GM19240 (cell line): ENCODE results near the gene GMCL1.
"Not testable (repeated sequence)": the region's sequence is repeated elsewhere in the genome, so short reads cannot be mapped to it uniquely, and the experiment has no call there.

Experiments used
- DNase-seq: peaks from one replicate; pipeline ENCODE4 v3.0.0; 2011; ENCODE audit warnings: low spot score; ENCODE audit not compliant: insufficient read length

Gene GMCL1

GRCh38 chr2:69847068-69847828, 17.8 kb downstream of the GMCL1 start:
- DNase-seq, result no peak

DNA sequence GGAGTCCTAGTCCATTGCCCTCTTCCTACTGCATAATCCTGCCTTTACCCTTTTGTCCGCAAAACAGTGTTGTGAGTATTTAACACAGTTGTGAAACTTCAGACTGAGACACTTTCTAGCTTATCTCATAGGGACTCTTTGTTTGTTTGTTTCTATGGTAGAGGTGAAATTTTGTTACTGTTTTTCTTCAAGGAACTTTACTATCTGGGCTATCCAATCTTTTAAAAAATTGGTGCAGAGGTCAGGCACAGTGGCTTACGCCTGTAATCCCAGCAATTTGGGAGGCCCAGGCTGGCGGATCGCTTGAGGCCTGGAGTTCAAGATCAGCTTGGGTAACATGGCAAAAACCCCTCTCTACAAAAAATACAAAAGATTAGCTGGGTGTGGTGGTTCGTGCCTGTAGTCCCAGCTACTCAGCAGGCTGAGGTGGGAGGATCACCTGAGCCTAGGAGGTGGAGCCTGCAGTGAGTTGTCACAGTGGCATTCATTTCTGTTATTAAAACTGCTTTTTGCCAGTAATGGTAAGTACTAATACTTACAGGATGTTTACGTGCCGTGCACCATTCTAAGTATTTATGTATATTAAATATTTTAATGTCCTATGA, 18.8 kb downstream of the GMCL1 start:
- no peak for DNase-seq

DNA sequence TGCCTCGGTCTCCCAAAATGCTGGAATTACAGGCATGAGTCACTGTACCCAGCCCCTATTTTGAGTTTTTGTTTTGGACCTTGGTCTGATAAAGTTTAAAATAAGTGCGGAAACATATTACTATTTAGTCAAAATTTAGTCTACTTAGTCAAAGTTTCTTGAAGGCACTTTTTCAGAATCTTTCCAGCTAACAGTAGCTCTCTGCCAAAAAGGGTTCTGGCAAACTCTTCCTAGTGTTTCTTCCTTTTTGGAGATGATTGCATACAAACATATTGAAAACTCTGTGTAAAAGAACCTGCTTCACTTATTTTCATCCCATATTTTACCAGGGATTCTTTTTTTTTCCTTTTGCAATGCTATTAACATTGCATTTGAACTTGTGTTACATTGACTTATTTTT, 28.8 kb downstream of the GMCL1 start:
- DNase-seq, result no peak

DNA sequence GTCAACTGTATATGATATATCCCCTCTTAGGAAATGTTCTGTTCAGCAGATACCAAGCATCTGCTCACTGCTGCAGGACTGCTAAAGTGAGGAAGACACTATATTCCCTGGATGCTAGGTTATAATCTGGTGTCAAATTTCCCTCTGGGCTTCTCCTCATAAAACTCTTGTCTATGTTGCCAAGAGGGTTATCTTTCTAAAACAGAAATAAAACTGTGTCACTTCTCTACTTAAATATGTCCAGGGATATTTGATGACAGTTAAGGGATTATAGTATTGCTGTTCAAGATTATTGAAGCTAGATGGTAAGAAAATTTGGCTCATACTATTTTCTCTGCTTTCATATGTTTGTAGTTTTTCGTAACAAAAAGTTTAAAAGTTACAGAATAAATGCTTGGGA, 33.8 kb downstream of the GMCL1 start:
- no peak for DNase-seq

GRCh38 chr2:69888451-69888850, 59.0 kb downstream of the GMCL1 start:
- no peak for DNase-seq

GRCh38 chr2:69889302-69889701, 59.8 kb downstream of the GMCL1 start:
- DNase-seq, result no peak

GRCh38 chr2:69890881-69891280, 61.4 kb downstream of the GMCL1 start:
- no peak for DNase-seq

GRCh38 chr2:69892838-69893424, 63.5 kb downstream of the GMCL1 start:
- not testable (repeated sequence) for DNase-seq

GRCh38 chr2:69893684-69894551, 64.5 kb downstream of the GMCL1 start, which contains the start of gene SNRNP27:
Gene SNRNP27, plus strand, starts transcription at chr2:69893956. Its CDS starts 29 bp downstream, at chr2:69893985.
- peak; percentile 57 for DNase-seq

GRCh38 chr2:69894737-69895136, 65.3 kb downstream of the GMCL1 start:
- DNase-seq, result not testable (repeated sequence)

GRCh38 chr2:69902213-69902922, 72.9 kb downstream of the GMCL1 start:
- DNase-seq, result no peak

DNA sequence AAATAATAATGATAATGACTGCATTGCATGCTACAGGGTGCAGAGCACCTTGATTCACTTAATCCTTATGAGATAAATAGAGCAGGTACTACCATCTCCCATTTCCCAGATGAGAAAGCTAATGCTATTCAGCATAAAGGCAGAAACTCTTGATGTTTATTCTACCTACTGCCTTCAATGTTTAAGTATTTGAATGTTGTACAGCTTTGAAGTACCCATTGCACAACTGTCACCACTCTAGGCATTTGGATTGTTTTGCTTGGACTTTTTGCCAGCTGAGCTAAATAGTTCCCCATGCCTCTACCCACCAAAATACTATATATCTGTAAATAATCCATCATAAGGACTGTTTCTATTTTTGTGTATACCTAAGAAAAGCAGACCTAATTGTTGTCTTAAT, 77.8 kb downstream of the GMCL1 start:
- no peak for DNase-seq

DNA sequence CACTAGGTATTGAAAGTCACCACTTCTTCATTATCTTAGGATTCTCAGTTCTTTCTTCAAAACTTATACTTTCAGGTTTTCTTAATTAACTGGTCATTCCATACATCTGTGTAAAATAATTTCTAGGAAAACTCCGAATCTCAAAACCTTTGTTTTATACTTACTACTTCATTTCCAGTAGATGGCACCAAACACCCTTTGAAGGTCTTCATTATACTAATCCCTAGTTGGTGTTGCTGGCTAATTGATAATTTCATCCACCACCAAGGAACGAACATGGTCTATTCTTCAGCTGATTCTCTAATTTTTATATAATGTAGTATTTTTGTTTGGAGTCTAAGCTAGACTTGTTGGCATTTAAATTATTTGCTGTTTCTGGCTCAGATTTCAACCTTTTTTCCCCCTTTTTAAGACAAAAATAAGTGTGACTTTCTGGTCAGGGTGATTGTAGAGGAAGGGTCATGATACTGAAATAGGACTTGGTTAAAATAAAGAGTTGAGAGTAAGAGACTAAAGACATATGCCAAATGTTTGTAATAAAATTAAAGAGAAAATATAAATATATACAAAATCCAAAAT, 82.6 kb downstream of the GMCL1 start:
- no peak for DNase-seq

- DNase-seq, result no peak
These were observed 84.9 kb downstream of the GMCL1 start for GRCh38 chr2:69914164-69914949.

GRCh38 chr2:69914950-69915945, 85.8 kb downstream of the GMCL1 start, which contains the start of gene MXD1:
Gene MXD1, plus strand, starts transcription at chr2:69915109. Its CDS starts 222 bp downstream, at chr2:69915331.
- DNase-seq, result peak; percentile 90

- no peak for DNase-seq
These were observed 86.6 kb downstream of the GMCL1 start for GRCh38 chr2:69916106-69916505.

DNA sequence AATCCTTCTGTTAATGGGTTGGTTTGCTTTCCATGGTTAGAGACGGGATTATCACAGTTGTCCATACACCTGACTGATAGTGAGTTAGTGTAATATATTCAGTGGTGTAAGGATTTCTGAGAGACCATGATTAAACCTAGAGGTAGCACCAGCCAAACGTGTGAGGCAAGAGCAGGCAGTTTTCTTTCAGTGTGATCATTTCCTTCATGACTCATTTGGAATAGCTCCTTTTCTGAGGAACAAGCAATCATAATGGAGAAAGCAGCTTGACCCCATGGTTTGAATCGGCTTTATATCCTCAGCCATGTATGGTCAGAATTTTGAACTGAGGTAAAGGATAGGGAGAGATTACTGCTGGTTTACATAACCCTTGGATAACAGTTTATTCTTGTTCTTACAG, 88.4 kb downstream of the GMCL1 start:
- DNase-seq, result no peak

DNA sequence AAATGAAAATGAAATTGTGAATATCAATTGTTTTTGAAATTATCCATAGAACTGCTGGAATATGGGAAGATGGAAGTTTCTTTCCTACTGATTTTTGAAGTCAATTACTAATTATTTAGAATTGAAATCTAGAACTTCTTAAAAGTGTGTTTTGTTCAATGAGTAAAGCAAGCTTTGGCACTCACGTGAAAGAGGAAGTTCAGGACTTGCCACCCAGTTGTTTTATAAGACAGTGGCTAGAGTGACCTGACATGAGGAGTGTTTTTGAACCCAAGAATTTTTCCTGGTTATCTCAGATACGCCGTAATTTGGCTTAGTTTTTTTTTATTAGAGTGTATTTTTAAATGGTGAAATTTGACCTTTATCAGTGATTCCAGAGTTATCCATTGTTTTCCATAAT, 88.9 kb downstream of the GMCL1 start:
- no peak for DNase-seq

DNA sequence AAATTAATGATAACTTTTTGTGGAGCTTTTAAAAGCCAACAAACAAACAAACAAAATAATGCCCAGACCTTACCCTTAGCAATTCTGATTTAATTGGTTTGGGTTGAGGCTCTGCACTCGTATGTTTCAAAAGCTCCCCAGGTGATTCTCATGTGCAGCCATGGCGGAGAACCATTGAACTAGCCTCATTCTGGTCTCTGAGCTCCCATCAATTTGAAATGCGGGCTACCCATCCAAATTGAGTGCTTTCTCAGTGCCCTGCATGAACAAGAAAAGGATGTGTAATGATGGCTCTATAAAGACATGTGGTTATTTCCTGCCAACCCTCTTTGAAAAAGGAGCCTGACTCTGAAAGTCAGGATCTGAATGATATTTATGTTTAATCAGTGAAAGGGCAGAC, 93.7 kb downstream of the GMCL1 start:
- no peak for DNase-seq
